GM23338 (cell line): ENCODE measurements around the gene PTP4A2. TPM values are rescaled to one million over a fixed set of nuclear protein-coding genes. Genes with fewer than 3 reads are reported as not detected.

Experiments
- ATAC-seq: fragments of 200-7000 bp; cut with Tn5 transposase; 3 replicates; pipeline ENCODE4 v1.9.1; 2020
- DNase-seq: peaks from one replicate; pipeline ENCODE4 v3.0.0-alpha.2; 2015; ENCODE audit warnings: low spot score
- H2AFZ ChIP-seq: fragments of 200-600 bp; sonication (generic); 2 replicates; pipeline ENCODE4 v1.8.0; 2016; ENCODE audit warnings: antibody characterized with exemption, mild to moderate bottlenecking, moderate library complexity
- H3F3A ChIP-seq: fragments of 200-600 bp; sonication (generic); replicated peaks from 2 replicates; pipeline ENCODE4 v1.8.0; 2017; ENCODE audit warnings: antibody characterized with exemption, mixed run types, low read depth
- H3K27ac ChIP-seq: fragments of 200-600 bp; sonication (generic); 2 replicates; pipeline ENCODE4 v1.6.1; 2016; ENCODE audit warnings: low read depth
- H3K27me3 ChIP-seq: fragments of 200-600 bp; sonication (generic); 2 replicates; pipeline ENCODE4 v1.8.0; 2016; ENCODE audit warnings: mild to moderate bottlenecking, mixed run types, moderate library complexity; ENCODE audit not compliant: insufficient read depth
- H3K36me3 ChIP-seq: fragments of 200-600 bp; sonication (generic); 2 replicates; pipeline ENCODE4 v1.8.0; 2016; ENCODE audit warnings: mild to moderate bottlenecking; ENCODE audit not compliant: insufficient read depth
- H3K4me1 ChIP-seq: fragments of 200-600 bp; sonication (generic); 2 replicates; pipeline ENCODE4 v1.8.0; 2016; ENCODE audit warnings: mild to moderate bottlenecking, moderate library complexity; ENCODE audit not compliant: insufficient read depth
- H3K4me2 ChIP-seq: fragments of 200-600 bp; sonication (generic); 2 replicates; pipeline ENCODE4 v1.7.1; 2017; ENCODE audit warnings: mixed run types
- H3K4me3 ChIP-seq: fragments of 200-600 bp; sonication (generic); 2 replicates; pipeline ENCODE4 v1.6.1; 2016; ENCODE audit warnings: mixed run types
- H3K79me2 ChIP-seq: fragments of 200-600 bp; sonication (generic); replicated peaks from 2 replicates; pipeline ENCODE4 v1.8.0; 2017; ENCODE audit warnings: mild to moderate bottlenecking; ENCODE audit not compliant: insufficient read depth
- H3K9me2 ChIP-seq: fragments of 200-600 bp; sonication (generic); 2 replicates; pipeline ENCODE4 v1.8.0; 2017; ENCODE audit not compliant: insufficient read depth
- H4K20me1 ChIP-seq: fragments of 200-600 bp; sonication (generic); replicated peaks from 2 replicates; pipeline ENCODE4 v1.8.0; 2017; ENCODE audit warnings: mild to moderate bottlenecking; ENCODE audit not compliant: insufficient read depth
- H3K27ac Mint-ChIP-seq: 2 replicates; pipeline ENCODE4 v1.8.0; 2020; ENCODE audit warnings: inconsistent platforms, mild to moderate bottlenecking, moderate library complexity, mixed read lengths
- H3K27me3 Mint-ChIP-seq: 3 replicates; pipeline ENCODE4 v1.8.0; 2022; ENCODE audit warnings: low read depth, mild to moderate bottlenecking, moderate library complexity, mixed read lengths, inconsistent platforms; ENCODE audit not compliant: insufficient read depth, poor library complexity
- H3K36me3 Mint-ChIP-seq: 3 replicates; pipeline ENCODE4 v1.8.0; 2021; ENCODE audit warnings: low read depth, mild to moderate bottlenecking, inconsistent platforms, moderate library complexity, mixed read lengths
- H3K4me1 Mint-ChIP-seq: 3 replicates; pipeline ENCODE4 v1.8.0; 2020; ENCODE audit warnings: mild to moderate bottlenecking, inconsistent platforms, mixed read lengths
- H3K4me3 Mint-ChIP-seq: 3 replicates; pipeline ENCODE4 v1.8.0; 2021; ENCODE audit warnings: moderate library complexity, mild to moderate bottlenecking, inconsistent platforms, mixed read lengths
- H3K9me3 Mint-ChIP-seq: 3 replicates; pipeline ENCODE4 v1.8.0; 2020; ENCODE audit warnings: moderate library complexity, mild to moderate bottlenecking, inconsistent platforms, mixed read lengths
- CREB1 ChIP-seq: fragments of 250-450 bp; sonication (Bioruptor Pico); IDR thresholded peaks from 2 replicates; pipeline ENCODE4 v1.5.0; 2020; ENCODE audit warnings: low read depth, mild to moderate bottlenecking, moderate library complexity
- EZH2 ChIP-seq: fragments of 200-600 bp; sonication (generic); IDR thresholded peaks from one replicate; pipeline ENCODE4 v1.8.0; 2017; ENCODE audit warnings: antibody characterized with exemption, mild to moderate bottlenecking, low read depth; ENCODE audit not compliant: unreplicated experiment
- EZH2phosphoT487 ChIP-seq: fragments of 200-600 bp; sonication (generic); IDR thresholded peaks from one replicate; pipeline ENCODE4 v1.8.1; 2018; ENCODE audit warnings: antibody characterized with exemption; ENCODE audit not compliant: unreplicated experiment
- JUNB ChIP-seq: IDR thresholded peaks from one replicate; pipeline ENCODE4 v1.6.1; 2016; ENCODE audit warnings: antibody characterized with exemption; ENCODE audit not compliant: unreplicated experiment
- NANOG ChIP-seq: IDR thresholded peaks from 2 replicates; pipeline ENCODE4 v1.6.1; 2016; ENCODE audit warnings: antibody characterized with exemption, borderline replicate concordance
- POLR2AphosphoS5 ChIP-seq: IDR thresholded peaks from 2 replicates; pipeline ENCODE4 v1.6.1; 2016; ENCODE audit warnings: antibody characterized with exemption, low read depth
- STAT1 ChIP-seq: IDR thresholded peaks from one replicate; pipeline ENCODE4 v1.6.1; 2016; ENCODE audit warnings: antibody characterized with exemption; ENCODE audit not compliant: unreplicated experiment
- ZNF114 ChIP-seq: fragments of 250-450 bp; sonication (Bioruptor Pico); IDR thresholded peaks from 2 replicates; pipeline ENCODE4 v1.5.0; 2020; ENCODE audit warnings: mild to moderate bottlenecking, moderate library complexity
- ZNF331 ChIP-seq: fragments of 250-450 bp; sonication (Bioruptor Pico); IDR thresholded peaks from 2 replicates; pipeline ENCODE4 v1.5.0; 2020; ENCODE audit warnings: low read depth, mild to moderate bottlenecking, moderate library complexity
- polyA plus RNA-seq: library from polyadenylated mRNA; unstranded; fragments of >200 nt; fragmentation: Nextera tagmentation; extraction: Ambion mirVana; gene quantifications from 2 replicates; pipeline ENCODE4 v1.2.1, GENCODE V29; 2016
- total RNA-seq: library from RNA; depleted of rRNA; stranded (reverse); fragments of >200 nt; shearing (Covaris generic); gene quantifications from 2 replicates; pipeline ENCODE4 v1.2.3, GENCODE V29; 2014
- TF ChIP-seq, protein P1 (sequence below): IDR thresholded peaks from 2 replicates; pipeline ENCODE4 v1.6.1; 2016; ENCODE audit warnings: antibody characterized with exemption
- TF ChIP-seq, protein P2 (sequence below), 2 experiments: fragments of 200-600 bp in 1 of 2; sonication (generic) in 1 of 2; conservative IDR thresholded peaks; 2 replicates each; pipeline versions ENCODE4 v1.5.1 to v1.6.1; 2016 to 2017; ENCODE audit warnings: antibody characterized with exemption in 2 of 2, low read depth in 2 of 2, mild to moderate bottlenecking in 2 of 2, moderate library complexity in 1 of 2
- TF ChIP-seq, protein P3 (sequence below): fragments of 250-450 bp; sonication (Bioruptor Pico); IDR thresholded peaks from 2 replicates; pipeline ENCODE4 v1.5.0; 2020; ENCODE audit warnings: mild to moderate bottlenecking, moderate library complexity
- TF ChIP-seq, protein P4 (sequence below): IDR thresholded peaks from one replicate; pipeline ENCODE4 v1.6.1; 2018; ENCODE audit warnings: antibody characterized with exemption; ENCODE audit not compliant: unreplicated experiment

PTP4A2 gene
- total and polyA plus RNA-seq, 2 experiments from 2014 or later = 153 to 260 TPM

DNA sequence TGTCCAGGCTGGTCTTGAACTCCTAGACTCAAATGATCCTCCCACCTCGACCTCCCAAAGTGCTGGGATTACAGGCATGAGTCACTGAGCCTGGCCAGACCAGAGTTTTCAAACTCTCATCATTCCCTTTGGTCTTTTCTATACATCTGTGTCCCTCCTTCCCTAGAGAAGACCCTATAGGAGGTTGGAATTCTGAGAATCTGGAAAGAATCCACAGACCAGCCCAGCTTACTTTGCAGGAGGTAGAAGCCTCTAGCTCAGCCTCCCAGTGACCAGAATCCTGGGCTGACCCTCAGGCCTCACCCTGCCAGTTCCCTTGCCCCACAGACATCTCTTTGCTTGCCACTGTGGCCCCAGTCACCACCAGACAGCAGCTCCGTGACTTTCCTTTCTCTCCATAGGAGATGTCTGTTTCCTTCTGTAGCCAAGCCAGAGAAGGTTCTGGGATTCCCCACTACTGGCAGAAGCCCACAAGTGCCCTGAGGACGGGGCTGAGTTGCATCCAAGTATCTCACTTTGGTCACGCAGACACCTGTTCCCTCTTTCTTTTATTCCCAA lies 40.8 kb upstream of the PTP4A2 start:
- Histone ChIP-seq H3F3A (no peaks in the 10 kb centered on the region), H3K4me3 (no peak overlapping the region), H3K27me3 (no peaks in the 10 kb centered on the region), H4K20me1 (no peaks in the 10 kb centered on the region), H3K36me3 (no peaks in the 10 kb centered on the region), H2AFZ (peak overlapping the region; percentile 47; the same call in 1 of the 2 replicates), H3K9me2 (no peaks in the 10 kb centered on the region), H3K4me2 (no peak overlapping the region), H3K4me1 (0 out of 2 replicates have a peak, but pooled peaks cover 3% of the 10 kb centered on the region), H3K27ac (no peak overlapping the region; the same call in 1 of the 2 replicates), H3K79me2 (no peaks in the 10 kb centered on the region)
- Mint-ChIP-seq H3K4me3 (no peak overlapping the region), H3K9me3 (no peaks in the 10 kb centered on the region; the same call in 2 of the 3 replicates), H3K27ac (no peak overlapping the region; the same call in 1 of the 2 replicates), H3K36me3 (no peaks in the 10 kb centered on the region), H3K4me1 (peaks cover 10% of the 10 kb centered on the region), H3K27me3 (peaks cover 8% of the 10 kb centered on the region)
- peak; percentile 43 for DNase-seq
- TF ChIP-seq STAT1 (no peak), EZH2phosphoT487 (no peak), EZH2 (no peak), ZNF114 (CRISPR knock-in tag) (no peak), ZNF331 (CRISPR knock-in tag) (no peak), NANOG (no peak), POLR2AphosphoS5 (no peak), CREB1 (CRISPR knock-in tag) (no peak), JUNB (no peak)
- TF ChIP-seq, protein P1, sequence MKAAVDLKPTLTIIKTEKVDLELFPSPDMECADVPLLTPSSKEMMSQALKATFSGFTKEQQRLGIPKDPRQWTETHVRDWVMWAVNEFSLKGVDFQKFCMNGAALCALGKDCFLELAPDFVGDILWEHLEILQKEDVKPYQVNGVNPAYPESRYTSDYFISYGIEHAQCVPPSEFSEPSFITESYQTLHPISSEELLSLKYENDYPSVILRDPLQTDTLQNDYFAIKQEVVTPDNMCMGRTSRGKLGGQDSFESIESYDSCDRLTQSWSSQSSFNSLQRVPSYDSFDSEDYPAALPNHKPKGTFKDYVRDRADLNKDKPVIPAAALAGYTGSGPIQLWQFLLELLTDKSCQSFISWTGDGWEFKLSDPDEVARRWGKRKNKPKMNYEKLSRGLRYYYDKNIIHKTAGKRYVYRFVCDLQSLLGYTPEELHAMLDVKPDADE = no peak
- TF ChIP-seq, protein P2, sequence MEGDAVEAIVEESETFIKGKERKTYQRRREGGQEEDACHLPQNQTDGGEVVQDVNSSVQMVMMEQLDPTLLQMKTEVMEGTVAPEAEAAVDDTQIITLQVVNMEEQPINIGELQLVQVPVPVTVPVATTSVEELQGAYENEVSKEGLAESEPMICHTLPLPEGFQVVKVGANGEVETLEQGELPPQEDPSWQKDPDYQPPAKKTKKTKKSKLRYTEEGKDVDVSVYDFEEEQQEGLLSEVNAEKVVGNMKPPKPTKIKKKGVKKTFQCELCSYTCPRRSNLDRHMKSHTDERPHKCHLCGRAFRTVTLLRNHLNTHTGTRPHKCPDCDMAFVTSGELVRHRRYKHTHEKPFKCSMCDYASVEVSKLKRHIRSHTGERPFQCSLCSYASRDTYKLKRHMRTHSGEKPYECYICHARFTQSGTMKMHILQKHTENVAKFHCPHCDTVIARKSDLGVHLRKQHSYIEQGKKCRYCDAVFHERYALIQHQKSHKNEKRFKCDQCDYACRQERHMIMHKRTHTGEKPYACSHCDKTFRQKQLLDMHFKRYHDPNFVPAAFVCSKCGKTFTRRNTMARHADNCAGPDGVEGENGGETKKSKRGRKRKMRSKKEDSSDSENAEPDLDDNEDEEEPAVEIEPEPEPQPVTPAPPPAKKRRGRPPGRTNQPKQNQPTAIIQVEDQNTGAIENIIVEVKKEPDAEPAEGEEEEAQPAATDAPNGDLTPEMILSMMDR (conservative IDR thresholded peaks at IDR 0.05; ENCODE audit: low read depth in 2 of 2) = no peak
- TF ChIP-seq, protein P3, sequence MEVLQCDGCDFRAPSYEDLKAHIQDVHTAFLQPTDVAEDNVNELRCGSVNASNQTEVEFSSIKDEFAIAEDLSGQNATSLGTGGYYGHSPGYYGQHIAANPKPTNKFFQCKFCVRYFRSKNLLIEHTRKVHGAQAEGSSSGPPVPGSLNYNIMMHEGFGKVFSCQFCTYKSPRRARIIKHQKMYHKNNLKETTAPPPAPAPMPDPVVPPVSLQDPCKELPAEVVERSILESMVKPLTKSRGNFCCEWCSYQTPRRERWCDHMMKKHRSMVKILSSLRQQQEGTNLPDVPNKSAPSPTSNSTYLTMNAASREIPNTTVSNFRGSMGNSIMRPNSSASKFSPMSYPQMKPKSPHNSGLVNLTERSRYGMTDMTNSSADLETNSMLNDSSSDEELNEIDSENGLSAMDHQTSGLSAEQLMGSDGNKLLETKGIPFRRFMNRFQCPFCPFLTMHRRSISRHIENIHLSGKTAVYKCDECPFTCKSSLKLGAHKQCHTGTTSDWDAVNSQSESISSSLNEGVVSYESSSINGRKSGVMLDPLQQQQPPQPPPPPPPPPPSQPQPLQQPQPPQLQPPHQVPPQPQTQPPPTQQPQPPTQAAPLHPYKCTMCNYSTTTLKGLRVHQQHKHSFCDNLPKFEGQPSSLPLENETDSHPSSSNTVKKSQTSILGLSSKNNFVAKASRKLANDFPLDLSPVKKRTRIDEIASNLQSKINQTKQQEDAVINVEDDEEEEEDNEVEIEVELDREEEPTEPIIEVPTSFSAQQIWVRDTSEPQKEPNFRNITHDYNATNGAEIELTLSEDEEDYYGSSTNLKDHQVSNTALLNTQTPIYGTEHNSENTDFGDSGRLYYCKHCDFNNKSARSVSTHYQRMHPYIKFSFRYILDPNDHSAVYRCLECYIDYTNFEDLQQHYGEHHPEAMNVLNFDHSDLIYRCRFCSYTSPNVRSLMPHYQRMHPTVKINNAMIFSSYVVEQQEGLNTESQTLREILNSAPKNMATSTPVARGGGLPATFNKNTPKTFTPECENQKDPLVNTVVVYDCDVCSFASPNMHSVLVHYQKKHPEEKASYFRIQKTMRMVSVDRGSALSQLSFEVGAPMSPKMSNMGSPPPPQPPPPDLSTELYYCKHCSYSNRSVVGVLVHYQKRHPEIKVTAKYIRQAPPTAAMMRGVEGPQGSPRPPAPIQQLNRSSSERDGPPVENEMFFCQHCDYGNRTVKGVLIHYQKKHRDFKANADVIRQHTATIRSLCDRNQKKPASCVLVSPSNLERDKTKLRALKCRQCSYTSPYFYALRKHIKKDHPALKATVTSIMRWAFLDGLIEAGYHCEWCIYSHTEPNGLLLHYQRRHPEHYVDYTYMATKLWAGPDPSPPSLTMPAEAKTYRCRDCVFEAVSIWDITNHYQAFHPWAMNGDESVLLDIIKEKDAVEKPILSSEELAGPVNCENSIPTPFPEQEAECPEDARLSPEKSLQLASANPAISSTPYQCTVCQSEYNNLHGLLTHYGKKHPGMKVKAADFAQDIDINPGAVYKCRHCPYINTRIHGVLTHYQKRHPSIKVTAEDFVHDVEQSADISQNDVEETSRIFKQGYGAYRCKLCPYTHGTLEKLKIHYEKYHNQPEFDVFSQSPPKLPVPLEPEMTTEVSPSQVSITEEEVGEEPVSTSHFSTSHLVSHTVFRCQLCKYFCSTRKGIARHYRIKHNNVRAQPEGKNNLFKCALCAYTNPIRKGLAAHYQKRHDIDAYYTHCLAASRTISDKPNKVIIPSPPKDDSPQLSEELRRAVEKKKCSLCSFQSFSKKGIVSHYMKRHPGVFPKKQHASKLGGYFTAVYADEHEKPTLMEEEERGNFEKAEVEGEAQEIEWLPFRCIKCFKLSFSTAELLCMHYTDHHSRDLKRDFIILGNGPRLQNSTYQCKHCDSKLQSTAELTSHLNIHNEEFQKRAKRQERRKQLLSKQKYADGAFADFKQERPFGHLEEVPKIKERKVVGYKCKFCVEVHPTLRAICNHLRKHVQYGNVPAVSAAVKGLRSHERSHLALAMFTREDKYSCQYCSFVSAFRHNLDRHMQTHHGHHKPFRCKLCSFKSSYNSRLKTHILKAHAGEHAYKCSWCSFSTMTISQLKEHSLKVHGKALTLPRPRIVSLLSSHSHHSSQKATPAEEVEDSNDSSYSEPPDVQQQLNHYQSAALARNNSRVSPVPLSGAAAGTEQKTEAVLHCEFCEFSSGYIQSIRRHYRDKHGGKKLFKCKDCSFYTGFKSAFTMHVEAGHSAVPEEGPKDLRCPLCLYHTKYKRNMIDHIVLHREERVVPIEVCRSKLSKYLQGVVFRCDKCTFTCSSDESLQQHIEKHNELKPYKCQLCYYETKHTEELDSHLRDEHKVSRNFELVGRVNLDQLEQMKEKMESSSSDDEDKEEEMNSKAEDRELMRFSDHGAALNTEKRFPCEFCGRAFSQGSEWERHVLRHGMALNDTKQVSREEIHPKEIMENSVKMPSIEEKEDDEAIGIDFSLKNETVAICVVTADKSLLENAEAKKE (CRISPR knock-in tag) = no peak
- TF ChIP-seq, protein P4, sequence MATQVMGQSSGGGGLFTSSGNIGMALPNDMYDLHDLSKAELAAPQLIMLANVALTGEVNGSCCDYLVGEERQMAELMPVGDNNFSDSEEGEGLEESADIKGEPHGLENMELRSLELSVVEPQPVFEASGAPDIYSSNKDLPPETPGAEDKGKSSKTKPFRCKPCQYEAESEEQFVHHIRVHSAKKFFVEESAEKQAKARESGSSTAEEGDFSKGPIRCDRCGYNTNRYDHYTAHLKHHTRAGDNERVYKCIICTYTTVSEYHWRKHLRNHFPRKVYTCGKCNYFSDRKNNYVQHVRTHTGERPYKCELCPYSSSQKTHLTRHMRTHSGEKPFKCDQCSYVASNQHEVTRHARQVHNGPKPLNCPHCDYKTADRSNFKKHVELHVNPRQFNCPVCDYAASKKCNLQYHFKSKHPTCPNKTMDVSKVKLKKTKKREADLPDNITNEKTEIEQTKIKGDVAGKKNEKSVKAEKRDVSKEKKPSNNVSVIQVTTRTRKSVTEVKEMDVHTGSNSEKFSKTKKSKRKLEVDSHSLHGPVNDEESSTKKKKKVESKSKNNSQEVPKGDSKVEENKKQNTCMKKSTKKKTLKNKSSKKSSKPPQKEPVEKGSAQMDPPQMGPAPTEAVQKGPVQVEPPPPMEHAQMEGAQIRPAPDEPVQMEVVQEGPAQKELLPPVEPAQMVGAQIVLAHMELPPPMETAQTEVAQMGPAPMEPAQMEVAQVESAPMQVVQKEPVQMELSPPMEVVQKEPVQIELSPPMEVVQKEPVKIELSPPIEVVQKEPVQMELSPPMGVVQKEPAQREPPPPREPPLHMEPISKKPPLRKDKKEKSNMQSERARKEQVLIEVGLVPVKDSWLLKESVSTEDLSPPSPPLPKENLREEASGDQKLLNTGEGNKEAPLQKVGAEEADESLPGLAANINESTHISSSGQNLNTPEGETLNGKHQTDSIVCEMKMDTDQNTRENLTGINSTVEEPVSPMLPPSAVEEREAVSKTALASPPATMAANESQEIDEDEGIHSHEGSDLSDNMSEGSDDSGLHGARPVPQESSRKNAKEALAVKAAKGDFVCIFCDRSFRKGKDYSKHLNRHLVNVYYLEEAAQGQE = no peak
- no peak for ATAC-seq
